Hepatocyte (in vitro differentiated cells): Measurements from ENCODE around the gene KNSTRN.

Source experiments
- EZH2 ChIP-seq: fragments of 200-600 bp; sonication (generic); IDR thresholded peaks from 2 replicates; pipeline ENCODE4 v1.6.1; 2016; ENCODE audit warnings: antibody characterized with exemption, mild to moderate bottlenecking, borderline replicate concordance
- TF ChIP-seq, protein P1 (sequence below): fragments of 200-600 bp; sonication (generic); IDR thresholded peaks from 2 replicates; pipeline ENCODE4 v1.5.1; 2016; ENCODE audit warnings: antibody characterized with exemption, mild to moderate bottlenecking; ENCODE audit not compliant: poor library complexity

DNA sequence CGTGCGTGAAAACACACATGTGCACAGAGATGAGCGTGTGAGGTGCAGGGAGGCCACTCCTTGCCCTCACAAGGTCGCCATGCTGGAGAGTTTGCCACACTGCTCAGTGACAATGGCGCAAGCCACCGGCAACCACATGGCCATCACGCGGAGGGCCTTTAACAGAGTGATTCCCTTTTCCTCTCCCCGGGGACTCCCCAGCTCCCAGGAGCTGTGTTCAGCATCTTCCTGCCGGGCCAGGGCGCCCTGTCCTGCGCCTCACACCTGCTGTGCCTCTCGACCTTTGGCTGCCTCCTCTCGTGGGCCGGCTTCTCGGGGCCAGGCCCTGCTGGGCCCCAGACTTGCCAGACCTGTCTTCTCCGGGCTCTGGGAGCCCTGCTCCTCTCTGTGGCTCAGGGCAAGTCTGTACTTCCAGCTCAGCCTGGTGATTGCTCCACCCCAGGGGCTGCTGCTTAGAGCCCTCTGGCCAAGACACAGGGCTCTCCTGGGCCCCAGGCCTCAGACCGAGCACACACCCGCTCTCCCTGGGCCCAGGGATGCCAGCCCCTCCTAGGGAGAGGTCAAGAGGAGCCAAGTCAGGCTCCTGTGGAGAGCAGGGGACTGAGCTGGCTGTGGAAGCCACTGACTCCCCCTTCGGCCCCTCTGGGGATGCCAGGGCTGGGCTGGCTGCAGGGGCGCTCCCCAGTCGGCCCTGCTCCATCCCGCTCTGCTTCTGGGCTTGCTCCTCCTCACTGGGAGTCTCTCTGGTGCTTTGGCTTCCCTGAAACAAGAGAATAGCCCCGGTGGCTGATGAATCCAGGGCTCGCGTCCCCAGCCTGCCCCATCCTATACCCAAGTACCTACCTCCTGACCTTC, 47.4 kb upstream of the KNSTRN start:
- TF ChIP-seq, protein P1, sequence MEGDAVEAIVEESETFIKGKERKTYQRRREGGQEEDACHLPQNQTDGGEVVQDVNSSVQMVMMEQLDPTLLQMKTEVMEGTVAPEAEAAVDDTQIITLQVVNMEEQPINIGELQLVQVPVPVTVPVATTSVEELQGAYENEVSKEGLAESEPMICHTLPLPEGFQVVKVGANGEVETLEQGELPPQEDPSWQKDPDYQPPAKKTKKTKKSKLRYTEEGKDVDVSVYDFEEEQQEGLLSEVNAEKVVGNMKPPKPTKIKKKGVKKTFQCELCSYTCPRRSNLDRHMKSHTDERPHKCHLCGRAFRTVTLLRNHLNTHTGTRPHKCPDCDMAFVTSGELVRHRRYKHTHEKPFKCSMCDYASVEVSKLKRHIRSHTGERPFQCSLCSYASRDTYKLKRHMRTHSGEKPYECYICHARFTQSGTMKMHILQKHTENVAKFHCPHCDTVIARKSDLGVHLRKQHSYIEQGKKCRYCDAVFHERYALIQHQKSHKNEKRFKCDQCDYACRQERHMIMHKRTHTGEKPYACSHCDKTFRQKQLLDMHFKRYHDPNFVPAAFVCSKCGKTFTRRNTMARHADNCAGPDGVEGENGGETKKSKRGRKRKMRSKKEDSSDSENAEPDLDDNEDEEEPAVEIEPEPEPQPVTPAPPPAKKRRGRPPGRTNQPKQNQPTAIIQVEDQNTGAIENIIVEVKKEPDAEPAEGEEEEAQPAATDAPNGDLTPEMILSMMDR, result no peak
- TF ChIP-seq EZH2, result no peak
